Esophagus muscularis mucosa (tissue), 4 donors: ENCODE measurements around the gene DIPK1A.

Experiments
- CTCF ChIP-seq, 3 experiments: fragments of 200-600 bp in 2 of 3; fragments of 450-650 bp in 1 of 3; sonication (generic) in 2 of 3; IDR thresholded peaks; one replicate each; pipeline ENCODE4 v1.5.1; 2017 to 2019; ENCODE audit warnings: antibody characterized with exemption in 3 of 3, mild to moderate bottlenecking in 2 of 3, moderate library complexity in 1 of 3
- EP300 ChIP-seq: sonication (generic); formaldehyde crosslinking; IDR thresholded peaks from one replicate; pipeline ENCODE4 v1.6.1; 2017; ENCODE audit warnings: antibody characterized with exemption
- POLR2A ChIP-seq: fragments of 450-650 bp; IDR thresholded peaks from one replicate; pipeline ENCODE4 v1.6.1; 2017; ENCODE audit warnings: antibody characterized with exemption, moderate library complexity, mild to moderate bottlenecking, low read depth

- no peak for TF ChIP-seq POLR2A
- no peak for TF ChIP-seq CTCF (IDR thresholded peaks at IDR 0.05)
- TF ChIP-seq EP300 = no peak
Measured at GRCh38 chr1:92877081-92877711, 84.1 kb downstream of the DIPK1A start.
